ENCODE results near the gene PCDH8. TPM values are rescaled to one million over a fixed set of nuclear protein-coding genes. Genes with fewer than 3 reads are reported as not detected.

PCDH8 gene, protein sequence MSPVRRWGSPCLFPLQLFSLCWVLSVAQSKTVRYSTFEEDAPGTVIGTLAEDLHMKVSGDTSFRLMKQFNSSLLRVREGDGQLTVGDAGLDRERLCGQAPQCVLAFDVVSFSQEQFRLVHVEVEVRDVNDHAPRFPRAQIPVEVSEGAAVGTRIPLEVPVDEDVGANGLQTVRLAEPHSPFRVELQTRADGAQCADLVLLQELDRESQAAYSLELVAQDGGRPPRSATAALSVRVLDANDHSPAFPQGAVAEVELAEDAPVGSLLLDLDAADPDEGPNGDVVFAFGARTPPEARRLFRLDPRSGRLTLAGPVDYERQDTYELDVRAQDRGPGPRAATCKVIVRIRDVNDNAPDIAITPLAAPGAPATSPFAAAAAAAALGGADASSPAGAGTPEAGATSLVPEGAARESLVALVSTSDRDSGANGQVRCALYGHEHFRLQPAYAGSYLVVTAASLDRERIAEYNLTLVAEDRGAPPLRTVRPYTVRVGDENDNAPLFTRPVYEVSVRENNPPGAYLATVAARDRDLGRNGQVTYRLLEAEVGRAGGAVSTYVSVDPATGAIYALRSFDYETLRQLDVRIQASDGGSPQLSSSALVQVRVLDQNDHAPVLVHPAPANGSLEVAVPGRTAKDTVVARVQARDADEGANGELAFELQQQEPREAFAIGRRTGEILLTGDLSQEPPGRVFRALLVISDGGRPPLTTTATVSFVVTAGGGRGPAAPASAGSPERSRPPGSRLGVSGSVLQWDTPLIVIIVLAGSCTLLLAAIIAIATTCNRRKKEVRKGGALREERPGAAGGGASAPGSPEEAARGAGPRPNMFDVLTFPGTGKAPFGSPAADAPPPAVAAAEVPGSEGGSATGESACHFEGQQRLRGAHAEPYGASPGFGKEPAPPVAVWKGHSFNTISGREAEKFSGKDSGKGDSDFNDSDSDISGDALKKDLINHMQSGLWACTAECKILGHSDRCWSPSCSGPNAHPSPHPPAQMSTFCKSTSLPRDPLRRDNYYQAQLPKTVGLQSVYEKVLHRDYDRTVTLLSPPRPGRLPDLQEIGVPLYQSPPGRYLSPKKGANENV
- total RNA-seq: not detected in 2 replicates

DNA sequence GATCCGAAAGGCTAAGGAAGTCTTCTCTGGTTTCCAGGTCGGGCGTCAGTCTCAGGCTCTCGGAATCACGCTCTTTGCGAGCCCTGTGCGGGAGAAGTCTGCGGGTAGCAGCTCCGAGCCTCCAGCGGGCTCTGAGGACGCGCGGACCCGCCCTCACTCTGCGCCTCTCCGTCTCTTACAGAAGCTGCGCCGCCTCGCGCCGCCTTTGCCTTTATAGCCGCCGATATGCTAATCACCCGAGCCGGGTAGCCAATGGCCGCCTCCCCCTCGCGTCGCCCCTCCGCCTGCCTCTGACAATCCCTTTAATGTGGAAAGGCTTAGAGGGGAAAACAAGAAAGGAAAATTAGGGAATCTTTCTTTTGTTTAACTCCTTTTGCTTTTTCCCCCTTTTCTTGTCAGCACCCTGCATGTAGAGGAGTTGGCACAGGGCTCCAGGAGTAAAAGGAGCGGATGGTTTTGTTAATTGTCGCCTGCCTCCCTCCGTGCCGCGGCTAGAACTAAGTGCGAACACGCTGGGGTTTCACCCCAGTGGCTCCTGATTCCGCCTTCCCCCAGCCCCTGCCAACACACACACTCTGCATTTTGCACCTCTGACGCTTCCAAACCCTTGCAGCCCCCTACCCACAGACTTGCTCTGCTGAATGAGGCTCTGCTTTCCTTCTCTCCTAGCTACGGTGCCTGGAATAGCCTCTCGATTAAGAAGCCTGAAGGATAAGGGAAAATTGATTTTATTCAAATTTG is at the start of gene PCDH8:
Gene PCDH8, minus strand, starts transcription at position 186 of the 741 bp plus-strand sequence. CDS start 204 bp downstream, outside the sequence.

Other genes starting within 250 kb of the PCDH8 start
- gene HNRNPA1L2, start 206.2 kb downstream of the PCDH8 start, total RNA-seq: 2.9 and 3.2 TPM in 2 replicates
- 57.8 and 93.9 TPM in 2 replicates for gene SUGT1, start 195.8 kb downstream of the PCDH8 start, total RNA-seq
- not detected in 2 replicates for gene CNMD, start 108.8 kb downstream of the PCDH8 start, total RNA-seq
- not detected in 2 replicates for gene OLFM4, start 180.2 kb upstream of the PCDH8 start, total RNA-seq